NCI-H2227 (cell line): Measurements from ENCODE around the gene AFTPH.

Experiments
- DNase-seq: peaks from one replicate; lab custom pipeline; 2025; ENCODE audit not compliant: unreplicated experiment; lab: John Stamatoyannopoulos, UW

AFTPH gene

DNA sequence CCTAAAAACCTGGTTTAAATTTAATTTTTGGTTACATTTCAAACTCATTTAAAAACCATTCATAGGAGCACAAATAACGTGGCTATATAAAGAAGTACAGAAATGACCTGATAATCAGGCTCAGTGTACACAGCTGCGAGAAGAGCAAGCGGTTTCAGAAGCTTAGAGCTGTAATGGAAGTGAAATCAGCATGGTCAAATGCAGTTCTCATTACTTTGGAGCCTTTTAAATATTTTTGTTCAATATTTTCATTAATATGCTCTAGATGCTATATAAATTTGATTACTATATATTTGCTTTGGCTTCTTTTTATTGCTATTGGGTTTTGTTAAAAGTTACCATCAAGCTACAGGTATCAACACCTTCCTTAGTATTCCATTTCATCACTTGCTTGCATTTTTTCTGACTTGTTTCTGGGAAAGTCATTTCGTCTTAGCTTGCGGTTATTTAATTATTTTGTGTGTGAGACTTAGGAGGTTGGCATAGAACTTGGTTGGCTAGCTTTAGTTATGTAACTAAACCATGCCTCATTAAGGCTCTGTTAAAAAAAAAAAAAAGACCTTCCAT lies 58.7 kb downstream of the AFTPH start:
- no peak for DNase-seq

DNA sequence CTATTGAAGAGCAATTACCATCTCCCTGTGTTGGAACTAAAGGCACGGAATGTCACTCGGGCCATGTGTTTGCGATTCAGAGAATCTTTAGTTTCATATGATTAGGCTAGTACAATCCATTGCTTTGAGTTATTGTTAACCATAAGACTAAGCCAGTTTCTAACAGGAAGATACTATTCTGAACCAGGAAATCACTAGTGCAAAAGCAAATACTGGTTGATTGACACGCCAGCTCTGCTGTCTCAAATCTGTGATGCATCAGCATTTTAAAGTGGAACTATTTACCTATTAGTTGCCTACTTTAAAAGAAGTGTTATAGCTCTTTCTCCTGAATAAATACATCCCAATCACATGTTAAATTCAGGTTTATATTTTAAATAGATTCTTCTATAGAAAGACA lies 61.9 kb downstream of the AFTPH start:
- no peak for DNase-seq

DNA sequence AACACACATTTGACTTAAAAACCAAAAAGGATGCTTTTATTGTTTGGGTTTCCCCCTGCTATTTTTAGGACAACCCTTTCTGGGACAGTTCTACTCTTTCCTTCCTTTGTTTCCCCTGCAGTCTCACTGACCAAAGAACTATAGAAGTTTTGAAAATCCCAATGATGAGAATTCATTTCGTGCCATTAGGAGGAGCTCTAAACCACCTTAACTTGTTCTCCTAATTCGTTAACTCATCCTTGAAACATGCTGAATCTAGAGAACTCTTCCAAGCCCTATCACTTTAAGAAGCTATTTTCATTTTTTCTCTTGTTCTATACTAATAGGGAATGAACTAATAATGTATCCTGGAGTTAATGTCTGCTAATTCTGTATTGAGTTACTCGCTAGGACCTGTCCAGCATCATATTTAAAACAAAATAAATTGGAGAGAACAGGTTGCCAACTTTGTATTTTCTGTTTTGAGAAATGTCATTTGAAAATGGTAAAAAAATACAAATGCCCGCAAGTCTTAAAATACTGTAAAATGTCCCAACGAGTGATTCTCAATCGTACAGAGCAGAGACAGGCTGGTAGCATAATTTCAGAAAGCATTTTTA lies 62.9 kb downstream of the AFTPH start:
- DNase-seq, result peak; percentile 52

- DNase-seq, result no peak
These were observed 63.4 kb downstream of the AFTPH start for GRCh38 chr2:64587561-64587960.

DNA sequence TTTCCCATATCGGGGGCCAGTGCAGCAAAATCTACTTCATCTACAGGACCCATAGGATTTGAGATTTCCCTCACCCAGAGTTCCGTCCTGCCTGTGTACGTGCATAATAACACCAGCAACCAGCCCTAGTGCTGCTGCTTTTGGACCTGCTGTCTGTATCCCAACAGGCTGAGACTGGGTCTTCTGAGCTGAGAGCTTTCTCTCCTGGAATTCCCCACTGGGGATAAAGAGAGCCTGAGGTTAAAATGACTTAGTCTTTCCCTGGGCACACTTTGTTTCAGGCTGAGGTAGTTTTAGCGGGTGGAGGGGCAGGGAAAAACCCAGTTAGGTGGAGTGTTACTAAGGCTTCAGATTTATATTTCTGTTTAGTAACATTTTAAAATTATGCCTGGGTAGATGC lies 67.1 kb downstream of the AFTPH start:
- no peak for DNase-seq

DNA sequence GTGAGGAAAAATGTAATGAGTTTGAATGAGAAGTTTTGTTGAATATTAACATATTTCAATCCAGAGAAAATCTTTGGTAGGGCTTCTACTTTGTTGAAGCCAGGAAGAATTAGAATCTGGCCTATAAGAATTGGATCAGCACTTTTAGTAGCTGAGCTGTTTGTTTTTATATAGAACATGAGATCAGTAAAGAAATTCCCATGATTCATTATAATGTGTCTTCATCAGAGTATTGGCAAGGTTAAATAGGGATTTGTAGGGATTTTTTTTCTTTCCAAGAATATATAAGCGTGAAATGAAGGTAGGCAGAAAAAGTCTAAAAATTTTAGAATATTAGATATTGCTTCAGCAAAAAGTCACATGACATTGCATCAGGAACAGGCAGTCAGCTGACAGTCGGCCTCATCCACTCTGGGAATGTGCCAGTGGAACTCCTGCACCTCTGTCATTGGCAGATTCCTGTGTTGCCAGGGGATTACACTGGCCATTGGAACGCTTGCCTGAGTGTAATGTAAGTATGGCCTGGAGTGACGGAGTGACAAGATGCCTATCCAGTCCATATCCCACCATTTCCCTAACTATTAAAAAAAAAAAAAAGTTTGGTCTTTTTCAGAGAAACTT lies 69.0 kb downstream of the AFTPH start:
- no peak for DNase-seq

DNA sequence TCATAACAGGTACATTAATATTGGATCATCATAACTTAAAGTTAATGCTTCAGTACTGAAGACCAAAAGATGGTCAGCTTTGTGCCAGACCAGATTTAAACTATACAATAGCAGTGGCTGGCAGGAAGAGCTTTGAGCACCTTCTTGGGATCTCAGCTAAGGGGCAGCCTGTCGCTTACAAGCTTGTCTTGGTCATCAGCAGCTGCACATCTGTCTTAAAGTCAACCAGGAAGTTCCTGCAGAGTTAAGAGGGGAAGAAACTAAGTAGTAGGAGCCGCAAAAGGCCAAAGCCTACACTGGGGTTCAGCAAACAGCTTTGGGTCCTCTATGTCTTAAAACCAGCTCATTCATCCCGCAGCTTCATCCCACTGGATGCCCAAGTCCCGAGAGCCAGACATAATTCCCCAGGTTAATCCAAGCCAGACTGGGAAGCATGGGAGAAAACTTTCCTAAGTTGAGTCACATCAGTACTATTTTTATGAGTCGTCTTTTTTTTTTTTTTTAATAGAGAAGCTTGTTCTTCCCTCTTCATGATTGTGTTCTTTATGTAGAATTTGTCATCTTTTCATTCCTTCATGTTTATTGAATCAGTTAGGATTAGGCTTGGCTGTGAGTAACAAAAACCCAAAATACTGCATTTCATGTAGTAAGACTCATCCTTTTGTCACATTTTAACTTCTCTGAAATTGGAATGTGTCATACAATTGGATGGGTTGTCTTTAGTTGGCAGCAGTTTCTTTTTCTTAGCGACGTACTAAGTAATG lies 70.3 kb downstream of the AFTPH start:
- DNase-seq, result no peak

DNA sequence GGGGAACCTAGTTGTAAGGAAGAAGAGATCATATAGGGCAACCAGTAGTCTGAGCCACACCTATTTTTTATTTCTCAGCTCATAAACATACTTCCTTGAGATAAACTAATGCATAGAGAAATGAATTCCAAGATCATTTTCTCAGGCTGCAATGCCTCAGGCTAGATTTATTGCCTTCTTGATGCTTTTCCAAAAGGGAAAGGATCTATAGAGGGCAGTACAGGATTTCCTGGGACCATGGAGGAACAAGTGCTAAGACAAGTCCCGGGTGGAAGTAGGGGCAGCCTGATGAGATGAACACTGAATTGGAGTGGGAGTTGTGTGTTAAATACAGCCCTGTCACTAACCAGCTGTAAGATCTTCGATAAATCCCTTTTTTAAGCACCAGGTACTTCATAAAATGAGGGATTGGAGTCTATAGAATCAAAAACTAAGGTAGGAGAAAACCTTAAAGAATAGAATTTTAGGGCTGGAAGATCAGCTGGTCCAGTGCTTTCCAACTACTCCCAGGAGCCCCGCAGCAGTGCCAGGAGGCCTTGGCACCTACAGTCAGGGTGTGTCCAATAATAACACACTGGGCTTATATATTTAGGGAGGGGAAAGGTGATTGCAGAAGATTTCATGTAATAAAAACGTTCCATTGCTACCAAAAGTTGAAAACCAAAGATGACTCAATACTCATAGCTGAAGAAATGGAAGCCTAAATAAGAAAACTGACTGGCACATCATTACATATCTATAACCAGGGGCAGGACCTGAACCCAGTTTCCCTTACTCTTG lies 71.5 kb downstream of the AFTPH start:
- no peak for DNase-seq

GRCh38 chr2:64598226-64598625 lies 74.1 kb downstream of the AFTPH start:
- DNase-seq, result no peak

DNA sequence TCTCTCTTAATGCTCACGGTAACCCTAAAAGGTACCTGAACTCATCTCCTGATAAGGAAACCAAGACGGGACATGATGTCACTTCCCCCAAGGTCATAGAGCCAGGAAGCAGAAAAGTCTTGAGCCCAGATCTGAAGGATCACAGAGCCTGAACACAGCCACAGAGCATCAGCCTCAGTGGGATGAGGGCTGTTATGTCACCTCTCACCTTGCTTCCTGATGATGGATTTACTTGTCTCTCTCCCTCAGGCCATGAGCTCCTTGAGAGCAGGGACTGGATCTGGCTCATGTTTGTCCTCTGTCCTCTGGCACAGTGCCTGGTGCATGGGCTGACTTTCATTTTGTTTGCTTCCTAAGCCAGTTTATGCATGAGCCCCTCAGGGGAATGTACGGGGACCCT lies 75.3 kb downstream of the AFTPH start:
- no peak for DNase-seq

DNA sequence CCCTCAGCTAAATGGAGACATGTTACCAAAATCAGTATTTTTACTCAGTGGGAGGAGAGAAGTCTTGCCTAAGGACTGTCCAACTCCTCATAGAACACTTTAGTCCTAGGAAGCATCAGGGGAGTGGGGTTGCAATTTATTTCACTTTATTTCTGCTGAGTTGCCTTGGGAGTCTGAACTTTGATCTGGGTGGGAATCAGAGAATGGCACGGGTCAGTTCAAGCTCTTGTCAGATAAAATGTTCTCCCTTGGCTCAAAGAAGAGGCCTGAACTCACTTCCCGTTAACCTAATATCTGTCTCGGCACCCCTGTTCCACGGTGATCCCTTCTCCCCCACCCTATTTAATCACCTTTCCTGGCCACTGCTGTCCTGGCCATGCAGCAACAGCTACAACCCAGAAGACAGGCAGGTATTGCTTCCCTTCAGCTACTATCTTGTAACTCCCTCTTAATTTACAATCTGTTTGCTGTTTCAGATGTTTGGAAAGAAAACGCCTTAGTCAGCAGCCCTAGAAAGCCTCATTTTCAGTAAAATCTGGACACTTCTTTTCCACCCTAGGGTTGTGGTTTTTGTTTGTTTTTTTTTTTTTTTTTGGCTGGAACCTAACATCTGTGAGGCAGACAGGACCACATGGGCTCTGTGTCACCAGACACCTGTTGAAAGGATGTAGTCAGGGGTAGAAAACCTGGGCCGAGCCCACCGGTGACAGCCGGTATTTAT lies 77.1 kb downstream of the AFTPH start:
- no peak for DNase-seq

- DNase-seq, result no peak
These were observed 77.8 kb downstream of the AFTPH start for GRCh38 chr2:64601785-64602391.

DNA sequence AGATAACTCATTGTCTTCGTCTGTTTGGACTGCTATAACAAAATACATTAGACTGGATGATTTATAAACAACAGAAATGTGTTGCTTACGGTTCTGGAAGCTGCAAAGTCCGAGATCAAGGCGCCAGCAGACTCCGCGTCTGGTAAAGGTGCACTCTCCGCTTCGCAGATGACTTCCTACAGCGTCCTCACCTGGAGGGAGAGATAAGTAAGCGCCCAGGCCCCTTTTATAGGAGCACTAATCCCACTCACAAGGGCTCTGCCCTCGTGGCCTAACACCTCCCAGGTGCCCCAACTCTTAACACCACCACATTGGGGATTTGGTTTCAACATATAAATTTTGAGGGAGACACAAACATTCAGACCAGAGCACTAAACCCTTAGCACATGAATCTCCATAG lies 78.3 kb downstream of the AFTPH start:
- DNase-seq, result no peak

- DNase-seq, result no peak
These were observed 80.0 kb downstream of the AFTPH start for GRCh38 chr2:64604155-64604554.

GRCh38 chr2:64605026-64605471 lies 80.9 kb downstream of the AFTPH start:
- no peak for DNase-seq

- no peak for DNase-seq
These were observed 81.9 kb downstream of the AFTPH start for GRCh38 chr2:64605991-64606478.

DNA sequence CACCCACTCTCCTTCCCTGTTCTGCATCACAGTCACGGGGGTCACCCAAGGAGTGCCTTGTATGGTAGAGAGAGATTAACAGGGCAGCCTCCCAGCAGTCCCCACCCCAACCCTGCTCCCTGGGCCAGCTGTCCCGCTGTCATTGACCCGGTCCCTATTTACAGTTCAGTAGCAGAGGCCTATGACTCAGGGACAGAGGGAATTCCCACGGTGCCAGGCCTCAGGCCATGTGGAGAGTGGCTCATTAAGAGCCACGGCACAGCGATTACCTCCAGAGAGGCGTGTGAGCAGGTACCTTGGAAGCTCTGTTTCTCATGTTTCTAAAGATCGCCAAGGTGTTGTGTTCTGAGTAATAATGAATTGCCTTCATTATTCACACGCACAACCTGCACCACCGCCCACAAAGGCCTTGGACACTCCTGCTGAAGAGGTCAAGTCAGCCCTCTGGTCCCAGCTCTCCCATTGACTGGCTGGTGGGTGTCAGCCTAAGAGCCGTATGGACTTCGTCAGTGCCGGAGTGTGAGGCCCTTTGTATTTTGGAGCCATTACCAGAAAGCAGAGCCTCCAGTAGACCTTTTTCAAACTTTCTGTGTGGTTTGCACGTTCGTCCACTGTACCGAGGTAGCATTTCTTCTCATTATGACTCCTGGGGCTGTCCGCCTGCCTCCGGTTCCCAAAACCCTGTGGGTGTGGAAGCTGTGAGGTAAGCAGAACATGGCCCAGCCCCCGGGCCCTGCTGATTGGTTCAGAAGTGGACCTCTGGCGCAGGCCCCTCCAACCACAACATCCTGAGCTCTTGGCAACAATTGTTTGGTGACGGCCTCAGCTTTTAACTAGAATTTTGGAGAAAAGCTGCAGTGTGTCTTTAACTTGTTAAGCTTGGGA lies 82.6 kb downstream of the AFTPH start:
- DNase-seq, result no peak

- no peak for DNase-seq
These were observed 83.5 kb downstream of the AFTPH start for GRCh38 chr2:64607381-64608304.
